ENCODE measurements around the gene SOCS6. TPM values are rescaled to one million over a fixed set of nuclear protein-coding genes. Genes with fewer than 3 reads are reported as not detected.

SOCS6 gene
- total RNA-seq, 1 donor = 34.5 TPM

DNA sequence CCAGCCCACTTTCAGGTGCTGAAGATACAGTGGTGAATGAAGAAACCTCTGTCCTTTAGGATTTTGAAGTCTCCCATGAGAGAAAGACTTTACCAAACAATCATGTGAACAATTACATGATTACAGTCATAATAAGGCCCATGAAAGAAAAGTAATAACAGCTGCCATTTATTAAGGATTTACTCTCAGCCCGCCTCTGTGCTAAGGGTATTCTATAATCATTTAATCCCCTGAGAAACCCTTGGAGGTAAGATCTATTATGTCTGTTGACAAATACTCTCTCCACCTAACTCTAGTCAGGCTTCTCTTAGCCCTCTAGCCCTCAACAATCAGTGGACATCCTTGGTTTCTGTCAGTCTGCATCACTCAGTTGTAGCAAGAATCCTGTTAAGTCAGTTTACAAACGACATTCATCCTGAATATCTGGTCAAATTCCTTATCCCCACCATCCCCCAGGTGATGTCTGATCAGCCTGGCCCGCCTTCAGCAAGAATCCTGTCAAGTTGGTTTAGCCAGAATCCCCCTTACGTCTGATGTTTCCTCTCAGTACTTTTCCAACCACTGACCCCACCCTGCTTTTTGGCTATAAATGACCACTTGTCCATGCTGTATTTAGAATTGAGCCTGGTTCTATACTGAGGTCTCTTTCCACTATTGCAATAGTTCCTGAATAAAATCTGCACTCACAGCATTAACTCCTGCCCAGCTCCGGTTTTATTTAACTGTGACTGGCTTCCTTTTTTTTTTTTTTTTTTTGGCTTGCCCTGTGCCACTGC lies 12.2 kb upstream of the SOCS6 start:
- no peak overlapping the region for H3K4me3 ChIP-seq (ENCODE audit: low read depth, low read length)
- TF ChIP-seq, protein P1, sequence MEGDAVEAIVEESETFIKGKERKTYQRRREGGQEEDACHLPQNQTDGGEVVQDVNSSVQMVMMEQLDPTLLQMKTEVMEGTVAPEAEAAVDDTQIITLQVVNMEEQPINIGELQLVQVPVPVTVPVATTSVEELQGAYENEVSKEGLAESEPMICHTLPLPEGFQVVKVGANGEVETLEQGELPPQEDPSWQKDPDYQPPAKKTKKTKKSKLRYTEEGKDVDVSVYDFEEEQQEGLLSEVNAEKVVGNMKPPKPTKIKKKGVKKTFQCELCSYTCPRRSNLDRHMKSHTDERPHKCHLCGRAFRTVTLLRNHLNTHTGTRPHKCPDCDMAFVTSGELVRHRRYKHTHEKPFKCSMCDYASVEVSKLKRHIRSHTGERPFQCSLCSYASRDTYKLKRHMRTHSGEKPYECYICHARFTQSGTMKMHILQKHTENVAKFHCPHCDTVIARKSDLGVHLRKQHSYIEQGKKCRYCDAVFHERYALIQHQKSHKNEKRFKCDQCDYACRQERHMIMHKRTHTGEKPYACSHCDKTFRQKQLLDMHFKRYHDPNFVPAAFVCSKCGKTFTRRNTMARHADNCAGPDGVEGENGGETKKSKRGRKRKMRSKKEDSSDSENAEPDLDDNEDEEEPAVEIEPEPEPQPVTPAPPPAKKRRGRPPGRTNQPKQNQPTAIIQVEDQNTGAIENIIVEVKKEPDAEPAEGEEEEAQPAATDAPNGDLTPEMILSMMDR (IDR thresholded peaks at IDR 0.05; ENCODE audit: insufficient read depth, low read depth, low read length) = no peak
- DNase-seq (ENCODE audit: low read depth) = no peak

DNA sequence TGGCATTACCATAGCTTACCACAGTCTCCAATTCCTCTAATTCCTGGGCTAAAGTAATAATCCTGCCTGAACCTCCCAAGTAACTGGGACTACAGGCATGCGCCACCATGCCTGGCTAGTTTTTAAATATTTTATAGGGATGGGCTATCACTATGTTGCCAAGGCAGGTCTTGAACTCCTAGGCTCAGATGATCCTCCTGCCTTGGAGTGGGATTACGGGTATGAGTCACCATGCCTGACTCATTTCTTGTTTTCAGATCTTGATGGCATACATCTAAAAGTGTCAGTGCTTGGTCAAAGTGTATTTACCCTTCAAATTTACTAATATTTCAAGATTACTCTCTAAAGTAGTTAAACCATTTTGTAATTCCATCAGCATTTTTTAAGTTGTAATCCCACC lies 9.4 kb upstream of the SOCS6 start:
- TF ChIP-seq, protein P1 (IDR thresholded peaks at IDR 0.05; ENCODE audit: insufficient read depth, low read depth, low read length) = no peak
- DNase-seq (ENCODE audit: low read depth) = no peak
- no peak overlapping the region for H3K4me3 ChIP-seq (ENCODE audit: low read depth, low read length)

DNA sequence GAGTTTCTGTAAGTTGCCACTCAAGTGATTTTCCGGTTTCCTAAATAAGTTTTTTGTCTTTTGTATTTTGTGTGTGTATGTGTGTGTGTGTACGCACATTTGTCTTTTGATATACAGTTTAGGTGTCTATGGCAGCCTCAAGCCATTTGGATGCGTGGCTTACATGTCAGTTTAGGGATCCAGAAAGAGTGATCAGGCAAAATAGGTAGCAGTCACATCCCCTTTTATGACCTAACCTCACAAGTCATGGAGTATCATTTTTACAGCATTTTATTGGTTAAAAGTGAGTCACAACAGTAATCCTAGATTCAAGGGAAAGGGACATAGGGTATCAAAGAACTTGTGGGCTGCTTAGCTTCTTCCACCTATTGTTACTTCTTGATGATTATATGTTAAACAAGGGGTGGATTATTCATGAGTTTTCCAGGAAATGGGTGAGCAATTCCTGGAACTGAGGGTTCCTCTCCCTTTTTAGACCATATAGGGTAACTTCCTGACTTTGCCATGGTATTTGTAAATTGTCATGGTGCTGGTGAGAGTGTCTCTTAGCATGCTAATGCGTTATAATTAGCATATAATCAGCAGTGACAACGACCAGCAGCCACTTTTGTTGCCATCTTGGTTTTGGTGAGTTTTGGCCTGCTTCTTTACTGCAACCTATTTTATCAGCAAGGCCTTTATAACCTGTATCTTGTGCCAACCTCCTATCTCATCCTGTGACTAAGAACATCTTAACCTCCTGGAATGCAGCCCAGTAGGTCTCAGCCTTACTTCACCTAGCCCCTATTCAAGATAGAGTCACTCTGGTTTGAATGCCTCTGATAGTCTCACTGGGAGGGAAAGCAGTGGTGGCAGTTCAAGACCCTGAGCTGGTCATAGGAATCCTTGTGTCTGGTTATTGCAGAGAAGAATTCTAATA lies 8.6 kb upstream of the SOCS6 start:
- no peak for DNase-seq (ENCODE audit: low read depth)
- TF ChIP-seq, protein P1 (IDR thresholded peaks at IDR 0.05; ENCODE audit: insufficient read depth, low read depth, low read length) = no peak
- no peak overlapping the region for H3K4me3 ChIP-seq (ENCODE audit: low read depth, low read length)

DNA sequence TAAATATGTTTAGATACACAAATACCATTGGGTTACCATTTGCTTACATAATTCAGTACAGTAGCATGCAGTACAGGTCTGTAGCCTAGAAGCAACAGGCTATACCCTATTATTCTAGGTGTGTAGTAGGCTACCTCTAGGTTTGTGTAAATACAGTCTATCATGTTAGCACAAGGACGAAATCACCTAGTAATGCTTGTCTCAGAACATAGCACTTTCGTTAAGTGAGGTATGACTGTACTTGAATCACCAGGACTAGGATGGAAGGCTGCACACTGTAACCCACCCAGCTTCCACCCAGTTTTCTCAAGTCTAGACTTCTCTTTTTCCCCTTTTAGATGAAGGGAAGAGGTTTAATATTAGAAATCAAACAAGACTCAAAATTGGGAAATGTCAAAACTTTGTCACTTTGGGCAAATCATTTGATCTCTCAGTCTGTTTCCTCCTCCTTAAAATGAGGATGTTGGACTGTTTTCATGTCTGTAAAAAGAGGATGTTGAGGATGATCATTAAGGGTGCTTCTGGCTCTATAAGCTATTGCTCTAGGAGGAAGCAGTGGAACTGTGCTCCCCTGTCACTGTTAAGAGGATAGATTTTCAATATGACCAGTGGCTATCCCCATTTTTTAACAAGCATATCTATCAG lies 3.7 kb upstream of the SOCS6 start:
- no peak overlapping the region for H3K4me3 ChIP-seq (ENCODE audit: low read depth, low read length)
- TF ChIP-seq, protein P1 (IDR thresholded peaks at IDR 0.05; ENCODE audit: insufficient read depth, low read depth, low read length) = no peak
- no peak for DNase-seq (ENCODE audit: low read depth)

DNA sequence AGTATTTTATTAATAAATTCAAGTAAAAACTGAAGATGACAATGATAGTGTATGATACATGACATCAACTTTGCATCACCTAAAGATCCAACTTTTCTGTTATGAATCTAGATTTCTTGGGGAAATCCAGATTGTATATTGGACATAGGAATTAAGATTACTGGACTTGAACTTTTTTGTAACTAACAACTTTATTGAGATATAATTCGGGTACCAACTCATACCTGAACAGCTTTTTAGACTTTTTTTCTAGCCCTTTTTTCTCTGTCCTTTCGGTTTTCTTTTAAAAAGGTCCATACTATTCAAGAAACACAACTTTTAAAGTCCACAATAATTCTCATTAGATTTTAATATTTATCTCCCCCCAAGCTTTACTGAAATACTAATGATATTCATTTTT lies 1.1 kb upstream of the SOCS6 start:
- DNase-seq (ENCODE audit: low read depth) = no peak
- peak overlapping the region; percentile 73 for H3K4me3 ChIP-seq (ENCODE audit: low read depth, low read length)
- TF ChIP-seq, protein P1 (IDR thresholded peaks at IDR 0.05; ENCODE audit: insufficient read depth, low read depth, low read length) = no peak

DNA sequence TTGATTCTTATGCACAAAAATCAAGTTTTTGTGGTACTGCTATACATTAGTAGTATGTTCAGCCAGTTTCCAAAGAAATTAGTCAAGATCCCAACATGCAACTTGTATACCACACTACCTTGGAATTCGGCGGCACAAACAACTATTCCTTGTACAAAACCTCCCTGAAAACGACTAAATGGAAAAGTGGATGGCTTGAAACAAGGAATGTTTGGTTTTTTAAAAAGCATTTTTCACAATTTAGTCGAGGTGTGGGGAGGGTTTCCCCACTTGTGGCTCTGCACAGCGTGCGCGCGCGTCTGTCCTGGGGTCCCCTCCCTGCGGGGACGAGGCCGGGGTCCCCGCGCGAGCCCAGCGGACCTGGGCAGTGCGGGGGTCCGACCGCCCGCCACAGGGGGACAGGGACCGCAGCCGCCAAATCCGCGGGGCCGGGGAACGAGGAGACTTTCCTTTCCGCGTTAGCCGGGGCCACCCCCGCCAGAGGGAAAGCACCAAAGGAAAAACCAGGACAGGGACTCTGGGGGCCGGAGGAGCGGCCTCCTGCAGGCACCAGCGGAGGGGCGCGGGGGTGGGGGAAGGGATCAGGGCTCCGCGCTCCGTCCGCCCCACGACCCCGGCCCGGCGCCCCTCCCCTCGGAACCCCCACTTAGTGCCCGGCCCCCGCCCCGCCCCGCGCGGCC lies 534 bp upstream of the SOCS6 start:
- TF ChIP-seq, protein P1 (IDR thresholded peaks at IDR 0.05; ENCODE audit: insufficient read depth, low read depth, low read length) = no peak
- DNase-seq (ENCODE audit: low read depth) = peak; percentile 36
- peak overlapping the region; percentile 73 for H3K4me3 ChIP-seq (ENCODE audit: low read depth, low read length)

Measured in fibroblast of villous mesenchyme (primary cell).